SH-SY5Y (cell line): ENCODE results near the gene DRD3.

Experiments used
- GATA2 ChIP-seq: IDR thresholded peaks from 2 replicates; pipeline ENCODE4 v1.6.1; 2011; ENCODE audit warnings: mild to moderate bottlenecking, low read depth, low read length
- GATA3 ChIP-seq: IDR thresholded peaks from 2 replicates; pipeline ENCODE4 v1.6.1; 2011; ENCODE audit warnings: low read depth, mild to moderate bottlenecking, low read length, moderate library complexity

- TF ChIP-seq GATA2 (no peak), GATA3 (no peak)
Measured at GRCh38 chr3:114205541-114205940, 26.7 kb upstream of the DRD3 start.
